ENCODE data around the gene ATOH8. TPM values are rescaled to one million over a fixed set of nuclear protein-coding genes. Genes with fewer than 3 reads are reported as not detected.

ATOH8 gene
- total RNA-seq, 1 donor from 2014 or later = 1.9 TPM

- DNase-seq (ENCODE audit: low read depth) (no peak), FAIRE-seq (no peak)
- peaks cover 44% of the 10 kb centered on the region for H3K27me3 Mint-ChIP-seq (ENCODE audit: low read depth, unreplicated experiment)
- TF ChIP-seq CTCF (IDR thresholded peaks at IDR 0.05; ENCODE audit: insufficient read depth, low read depth, low read length) = no peak
- no peak for TF ChIP-seq EZH2 (IDR thresholded peaks at IDR 0.05; ENCODE audit: insufficient read depth, low read length)
- H3K9ac ChIP-seq (ENCODE audit: low read length) = no peak overlapping the region
- no peaks in the 10 kb centered on the region for H3K9me3 ChIP-seq (ENCODE audit: insufficient read depth, low read depth, low read length)
- no peak overlapping the region for H3K4me3 Mint-ChIP-seq (ENCODE audit: unreplicated experiment)
- peaks cover 7% of the 10 kb centered on the region for H3K4me1 Mint-ChIP-seq (ENCODE audit: low read depth, unreplicated experiment)
- no peaks in the 10 kb centered on the region for H3K36me3 ChIP-seq (ENCODE audit: insufficient read depth, low read length)
- no peaks in the 10 kb centered on the region for H4K20me1 ChIP-seq (ENCODE audit: insufficient read depth, low read length)
- H3K79me2 ChIP-seq (ENCODE audit: insufficient read depth, low read length) = no peaks in the 10 kb centered on the region
- H3K27ac Mint-ChIP-seq (ENCODE audit: unreplicated experiment) = no peak overlapping the region
- H3K27me3 ChIP-seq (ENCODE audit: insufficient read depth, low read length) = peaks cover 8% of the 10 kb centered on the region
- peaks cover 5% of the 10 kb centered on the region for H3K36me3 Mint-ChIP-seq (ENCODE audit: low read depth, unreplicated experiment)
- H3K4me2 ChIP-seq (ENCODE audit: low read length) = no peak overlapping the region
- H3K4me3 ChIP-seq (ENCODE audit: insufficient read depth, low read depth, low read length) = no peak overlapping the region
- H3K9me3 Mint-ChIP-seq (ENCODE audit: unreplicated experiment) = no peaks in the 10 kb centered on the region
- H3K27ac ChIP-seq (ENCODE audit: low read depth, low read length) = no peak overlapping the region
- no peak overlapping the region for H2AFZ ChIP-seq (ENCODE audit: low read depth, low read length)
- peaks cover 4% of the 10 kb centered on the region for H3K4me1 ChIP-seq (ENCODE audit: insufficient read depth, low read length)
Measured at GRCh38 chr2:85714841-85715240, 39.0 kb upstream of the ATOH8 start.

- Histone ChIP-seq H3K9ac (ENCODE audit: low read length) (no peak overlapping the region), H4K20me1 (ENCODE audit: insufficient read depth, low read length) (no peaks in the 10 kb centered on the region), H3K9me3 (ENCODE audit: insufficient read depth, low read depth, low read length) (no peaks in the 10 kb centered on the region), H3K79me2 (ENCODE audit: insufficient read depth, low read length) (no peaks in the 10 kb centered on the region), H3K36me3 (ENCODE audit: insufficient read depth, low read length) (no peaks in the 10 kb centered on the region), H2AFZ (ENCODE audit: low read depth, low read length) (no peak overlapping the region), H3K27ac (ENCODE audit: low read depth, low read length) (no peak overlapping the region), H3K4me3 (ENCODE audit: insufficient read depth, low read depth, low read length) (no peak overlapping the region), H3K27me3 (ENCODE audit: insufficient read depth, low read length) (peaks cover 8% of the 10 kb centered on the region), H3K4me1 (ENCODE audit: insufficient read depth, low read length) (peaks cover 4% of the 10 kb centered on the region), H3K4me2 (ENCODE audit: low read length) (no peak overlapping the region)
- Mint-ChIP-seq H3K9me3 (ENCODE audit: unreplicated experiment) (peaks cover 9% of the 10 kb centered on the region), H3K27me3 (ENCODE audit: low read depth, unreplicated experiment) (peaks cover 51% of the 10 kb centered on the region), H3K36me3 (ENCODE audit: low read depth, unreplicated experiment) (peaks cover 5% of the 10 kb centered on the region), H3K27ac (ENCODE audit: unreplicated experiment) (no peak overlapping the region), H3K4me1 (ENCODE audit: low read depth, unreplicated experiment) (no peaks in the 10 kb centered on the region), H3K4me3 (ENCODE audit: unreplicated experiment) (no peak overlapping the region)
- DNase-seq (ENCODE audit: low read depth) (no peak), FAIRE-seq (no peak)
- no peak for TF ChIP-seq EZH2 (IDR thresholded peaks at IDR 0.05; ENCODE audit: insufficient read depth, low read length)
- TF ChIP-seq CTCF (IDR thresholded peaks at IDR 0.05; ENCODE audit: insufficient read depth, low read depth, low read length) = no peak
Measured at GRCh38 chr2:85716346-85716914, 37.4 kb upstream of the ATOH8 start.

GRCh38 chr2:85717308-85718008 is 36.3 kb upstream of the ATOH8 start:
- Histone ChIP-seq H3K27me3 (ENCODE audit: insufficient read depth, low read length) (peaks cover 8% of the 10 kb centered on the region), H3K79me2 (ENCODE audit: insufficient read depth, low read length) (no peaks in the 10 kb centered on the region), H3K4me1 (ENCODE audit: insufficient read depth, low read length) (peaks cover 4% of the 10 kb centered on the region), H4K20me1 (ENCODE audit: insufficient read depth, low read length) (no peaks in the 10 kb centered on the region), H2AFZ (ENCODE audit: low read depth, low read length) (no peak overlapping the region), H3K9ac (ENCODE audit: low read length) (no peak overlapping the region), H3K36me3 (ENCODE audit: insufficient read depth, low read length) (no peaks in the 10 kb centered on the region), H3K4me2 (ENCODE audit: low read length) (no peak overlapping the region), H3K9me3 (ENCODE audit: insufficient read depth, low read depth, low read length) (no peaks in the 10 kb centered on the region), H3K27ac (ENCODE audit: low read depth, low read length) (no peak overlapping the region), H3K4me3 (ENCODE audit: insufficient read depth, low read depth, low read length) (no peak overlapping the region)
- Mint-ChIP-seq H3K9me3 (ENCODE audit: unreplicated experiment) (peaks cover 12% of the 10 kb centered on the region), H3K4me3 (ENCODE audit: unreplicated experiment) (no peak overlapping the region), H3K4me1 (ENCODE audit: low read depth, unreplicated experiment) (no peaks in the 10 kb centered on the region), H3K27me3 (ENCODE audit: low read depth, unreplicated experiment) (peaks cover 49% of the 10 kb centered on the region), H3K36me3 (ENCODE audit: low read depth, unreplicated experiment) (peaks cover 5% of the 10 kb centered on the region), H3K27ac (ENCODE audit: unreplicated experiment) (no peak overlapping the region)
- peak; percentile 31 for DNase-seq (ENCODE audit: low read depth)
- TF ChIP-seq CTCF (IDR thresholded peaks at IDR 0.05; ENCODE audit: insufficient read depth, low read depth, low read length) = no peak
- no peak for TF ChIP-seq EZH2 (IDR thresholded peaks at IDR 0.05; ENCODE audit: insufficient read depth, low read length)
- no peak for FAIRE-seq
